ENCODE results near the gene SCYGR4. TPM values are rescaled to one million over a fixed set of nuclear protein-coding genes. Genes with fewer than 3 reads are reported as not detected.

Gene SCYGR4
- polyA plus RNA-seq, 1 donor from 2014 or later, result not detected

DNA sequence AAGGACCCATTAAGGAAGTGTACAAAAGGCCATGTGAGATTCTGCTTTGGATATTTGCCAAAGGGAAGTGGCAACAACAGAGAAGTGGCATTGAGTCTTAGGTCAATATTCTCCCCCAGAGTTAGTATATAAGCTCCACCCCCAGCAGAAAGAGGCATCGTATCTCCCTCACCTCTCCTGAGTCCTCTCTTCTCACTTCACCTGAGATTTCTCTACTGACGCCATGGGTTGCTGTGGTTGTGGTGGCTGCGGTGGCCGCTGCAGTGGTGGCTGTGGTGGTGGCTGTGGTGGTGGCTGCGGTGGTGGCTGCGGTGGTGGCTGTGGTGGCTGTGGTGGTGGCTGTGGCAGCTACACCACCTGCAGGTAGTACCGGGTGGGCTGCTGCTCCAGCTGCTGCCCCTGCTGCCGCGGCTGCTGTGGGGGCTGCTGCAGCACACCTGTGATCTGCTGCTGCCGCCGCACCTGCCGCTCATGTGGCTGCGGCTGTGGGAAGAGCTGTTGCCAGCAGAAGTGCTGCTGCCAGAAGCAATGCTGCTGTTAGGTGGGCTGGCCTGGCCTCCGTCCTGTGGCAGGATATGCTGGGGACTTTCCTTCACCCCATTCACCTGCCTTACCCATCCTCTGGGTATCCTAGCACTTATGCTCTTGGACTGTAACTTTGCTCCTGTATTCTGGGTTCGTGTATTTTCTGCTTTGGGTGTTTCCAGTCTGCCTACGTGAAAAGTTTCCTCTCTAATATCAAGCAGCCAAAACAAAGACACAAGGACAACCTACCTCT lies 8.5 kb upstream of the SCYGR4 start:
- TF ChIP-seq, protein P1, sequence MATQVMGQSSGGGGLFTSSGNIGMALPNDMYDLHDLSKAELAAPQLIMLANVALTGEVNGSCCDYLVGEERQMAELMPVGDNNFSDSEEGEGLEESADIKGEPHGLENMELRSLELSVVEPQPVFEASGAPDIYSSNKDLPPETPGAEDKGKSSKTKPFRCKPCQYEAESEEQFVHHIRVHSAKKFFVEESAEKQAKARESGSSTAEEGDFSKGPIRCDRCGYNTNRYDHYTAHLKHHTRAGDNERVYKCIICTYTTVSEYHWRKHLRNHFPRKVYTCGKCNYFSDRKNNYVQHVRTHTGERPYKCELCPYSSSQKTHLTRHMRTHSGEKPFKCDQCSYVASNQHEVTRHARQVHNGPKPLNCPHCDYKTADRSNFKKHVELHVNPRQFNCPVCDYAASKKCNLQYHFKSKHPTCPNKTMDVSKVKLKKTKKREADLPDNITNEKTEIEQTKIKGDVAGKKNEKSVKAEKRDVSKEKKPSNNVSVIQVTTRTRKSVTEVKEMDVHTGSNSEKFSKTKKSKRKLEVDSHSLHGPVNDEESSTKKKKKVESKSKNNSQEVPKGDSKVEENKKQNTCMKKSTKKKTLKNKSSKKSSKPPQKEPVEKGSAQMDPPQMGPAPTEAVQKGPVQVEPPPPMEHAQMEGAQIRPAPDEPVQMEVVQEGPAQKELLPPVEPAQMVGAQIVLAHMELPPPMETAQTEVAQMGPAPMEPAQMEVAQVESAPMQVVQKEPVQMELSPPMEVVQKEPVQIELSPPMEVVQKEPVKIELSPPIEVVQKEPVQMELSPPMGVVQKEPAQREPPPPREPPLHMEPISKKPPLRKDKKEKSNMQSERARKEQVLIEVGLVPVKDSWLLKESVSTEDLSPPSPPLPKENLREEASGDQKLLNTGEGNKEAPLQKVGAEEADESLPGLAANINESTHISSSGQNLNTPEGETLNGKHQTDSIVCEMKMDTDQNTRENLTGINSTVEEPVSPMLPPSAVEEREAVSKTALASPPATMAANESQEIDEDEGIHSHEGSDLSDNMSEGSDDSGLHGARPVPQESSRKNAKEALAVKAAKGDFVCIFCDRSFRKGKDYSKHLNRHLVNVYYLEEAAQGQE (IDR thresholded peaks at IDR 0.05; ENCODE audit: borderline replicate concordance), result no peak
- TF ChIP-seq RAD21 (conservative IDR thresholded peaks at IDR 0.05) (no peak), MXI1 (conservative IDR thresholded peaks at IDR 0.05; ENCODE audit: poor library complexity, severe bottlenecking) (no peak), EP300 (conservative IDR thresholded peaks at IDR 0.05; ENCODE audit: poor library complexity, severe bottlenecking) (no peak), EZH2 (IDR thresholded peaks at IDR 0.05; ENCODE audit: borderline replicate concordance, insufficient read depth, low read length, poor library complexity, severe bottlenecking) (no peak)
- TF ChIP-seq, protein P2, sequence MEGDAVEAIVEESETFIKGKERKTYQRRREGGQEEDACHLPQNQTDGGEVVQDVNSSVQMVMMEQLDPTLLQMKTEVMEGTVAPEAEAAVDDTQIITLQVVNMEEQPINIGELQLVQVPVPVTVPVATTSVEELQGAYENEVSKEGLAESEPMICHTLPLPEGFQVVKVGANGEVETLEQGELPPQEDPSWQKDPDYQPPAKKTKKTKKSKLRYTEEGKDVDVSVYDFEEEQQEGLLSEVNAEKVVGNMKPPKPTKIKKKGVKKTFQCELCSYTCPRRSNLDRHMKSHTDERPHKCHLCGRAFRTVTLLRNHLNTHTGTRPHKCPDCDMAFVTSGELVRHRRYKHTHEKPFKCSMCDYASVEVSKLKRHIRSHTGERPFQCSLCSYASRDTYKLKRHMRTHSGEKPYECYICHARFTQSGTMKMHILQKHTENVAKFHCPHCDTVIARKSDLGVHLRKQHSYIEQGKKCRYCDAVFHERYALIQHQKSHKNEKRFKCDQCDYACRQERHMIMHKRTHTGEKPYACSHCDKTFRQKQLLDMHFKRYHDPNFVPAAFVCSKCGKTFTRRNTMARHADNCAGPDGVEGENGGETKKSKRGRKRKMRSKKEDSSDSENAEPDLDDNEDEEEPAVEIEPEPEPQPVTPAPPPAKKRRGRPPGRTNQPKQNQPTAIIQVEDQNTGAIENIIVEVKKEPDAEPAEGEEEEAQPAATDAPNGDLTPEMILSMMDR (IDR thresholded peaks at IDR 0.05; ENCODE audit: poor library complexity, severe bottlenecking), result no peak
- Histone ChIP-seq H3K79me2 (replicated peaks; ENCODE audit: insufficient read depth, low read length) (no peaks in the 10 kb centered on the region), H3K27me3 (ENCODE audit: insufficient read depth, low read depth, low read length) (no peaks in the 10 kb centered on the region), H3K36me3 (ENCODE audit: insufficient read depth, low read length) (no peaks in the 10 kb centered on the region), H2AFZ (ENCODE audit: low read depth, low read length) (no peak overlapping the region), H3K9me3 (ENCODE audit: low read length) (no peaks in the 10 kb centered on the region), H3K4me2 (ENCODE audit: low read length) (no peak overlapping the region), H3K9me2 (ENCODE audit: insufficient read depth, low read length) (no peaks in the 10 kb centered on the region), H3K4me3 (ENCODE audit: low read length) (no peak overlapping the region), H3F3A (ENCODE audit: insufficient read depth, low read length, poor library complexity, severe bottlenecking) (no peaks in the 10 kb centered on the region), H3K27ac (ENCODE audit: low read length) (no peak overlapping the region), H4K20me1 (ENCODE audit: insufficient read depth) (no peaks in the 10 kb centered on the region), H3K9ac (ENCODE audit: low read length) (no peak overlapping the region)

DNA sequence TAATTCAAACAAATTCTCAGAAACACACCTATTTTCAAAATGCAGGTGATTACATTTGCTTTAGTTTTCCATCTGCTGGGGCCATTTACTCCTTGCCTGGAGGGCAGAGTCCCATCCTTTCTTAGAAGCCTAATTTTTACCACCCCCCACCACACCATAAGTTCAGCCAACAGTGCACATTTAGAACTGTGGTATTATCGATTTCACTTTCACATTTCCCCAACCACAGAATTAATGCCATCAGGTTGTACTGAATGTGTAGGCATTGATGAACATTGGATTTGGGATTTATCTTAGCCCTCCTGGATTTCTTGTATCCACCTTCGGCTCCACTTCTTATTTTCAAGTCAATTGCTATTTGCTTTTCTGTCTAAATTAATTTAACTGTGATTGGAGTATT lies 7.2 kb upstream of the SCYGR4 start:
- TF ChIP-seq, protein P1 (IDR thresholded peaks at IDR 0.05; ENCODE audit: borderline replicate concordance), result no peak
- TF ChIP-seq EZH2 (IDR thresholded peaks at IDR 0.05; ENCODE audit: borderline replicate concordance, insufficient read depth, low read length, poor library complexity, severe bottlenecking) (no peak), MXI1 (conservative IDR thresholded peaks at IDR 0.05; ENCODE audit: poor library complexity, severe bottlenecking) (no peak), SMC3 (conservative IDR thresholded peaks at IDR 0.05; ENCODE audit: poor library complexity) (no peak)

More for the DNA sequence above, 7.2 kb upstream of the SCYGR4 start:
- Histone ChIP-seq H3K4me2 (ENCODE audit: low read length) (no peak overlapping the region), H3K79me2 (replicated peaks; ENCODE audit: insufficient read depth, low read length) (no peaks in the 10 kb centered on the region), H3K27me3 (ENCODE audit: insufficient read depth, low read depth, low read length) (no peaks in the 10 kb centered on the region), H3K27ac (ENCODE audit: low read length) (no peak overlapping the region), H3K36me3 (ENCODE audit: insufficient read depth, low read length) (no peaks in the 10 kb centered on the region), H3K9ac (ENCODE audit: low read length) (no peak overlapping the region), H3F3A (ENCODE audit: insufficient read depth, low read length, poor library complexity, severe bottlenecking) (no peaks in the 10 kb centered on the region), H3K9me3 (ENCODE audit: low read length) (no peaks in the 10 kb centered on the region), H3K4me3 (ENCODE audit: low read length) (no peak overlapping the region), H4K20me1 (ENCODE audit: insufficient read depth) (no peaks in the 10 kb centered on the region), H3K9me2 (ENCODE audit: insufficient read depth, low read length) (no peaks in the 10 kb centered on the region), H2AFZ (ENCODE audit: low read depth, low read length) (no peak overlapping the region)
